NB4 (cell line): ENCODE results near the gene LTBP1.

ENCODE experiments used
- CTCF ChIP-seq: IDR thresholded peaks from one replicate; pipeline ENCODE4 v1.5.1; 2012; ENCODE audit warnings: low read depth, low read length
- MAX ChIP-seq: IDR thresholded peaks from 2 replicates; pipeline ENCODE4 v1.6.1; 2011; ENCODE audit warnings: low read depth, low read length
- MYC ChIP-seq: IDR thresholded peaks from 2 replicates; pipeline ENCODE4 v1.6.1; 2011; ENCODE audit warnings: low read depth, low read length
- POLR2A ChIP-seq: IDR thresholded peaks from 2 replicates; pipeline ENCODE4 v1.6.1; 2011; ENCODE audit warnings: mild to moderate bottlenecking; ENCODE audit not compliant: insufficient read length; ENCODE audit errors: extremely low read depth

- no peak for TF ChIP-seq POLR2A
- TF ChIP-seq CTCF = peak; percentile 78
- no peak for TF ChIP-seq MAX
- TF ChIP-seq MYC = no peak
Measured at GRCh38 chr2:33441235-33441810, 494.6 kb downstream of the LTBP1 start.
